PFSK-1 (cell line): ENCODE results near the gene PIGC.

Experiments used
- FOXP2 ChIP-seq: optimal IDR thresholded peaks from 2 replicates; pipeline ENCODE3; 2011; ENCODE audit warnings: borderline replicate concordance, control low read depth, inconsistent platforms; ENCODE audit not compliant: insufficient read depth; ENCODE audit errors: extremely low read length, extremely low read depth
- POLR2AphosphoS5 ChIP-seq: IDR thresholded peaks from 2 replicates; pipeline ENCODE4 v1.6.1; 2012; ENCODE audit warnings: low read depth, mild to moderate bottlenecking, control low read depth, low read length, moderate library complexity
- SIN3A ChIP-seq: IDR thresholded peaks from 2 replicates; pipeline ENCODE4 v1.6.1; 2012; ENCODE audit warnings: mild to moderate bottlenecking, low read length, moderate library complexity, borderline replicate concordance; ENCODE audit not compliant: insufficient read depth
- TAF1 ChIP-seq: IDR thresholded peaks from 2 replicates; pipeline ENCODE4 v1.6.1; 2012; ENCODE audit warnings: low read length, control low read depth, borderline replicate concordance; ENCODE audit not compliant: insufficient read depth
- TF ChIP-seq, protein P1 (sequence below), 2 experiments: IDR thresholded peaks; 2 replicates each; pipeline versions ENCODE4 v1.6.1 to v1.8.0; 2011 to 2012; ENCODE audit warnings: low read depth in 2 of 2, low read length in 2 of 2, control low read depth in 1 of 2, inconsistent platforms in 1 of 2, mild to moderate bottlenecking in 1 of 2, moderate library complexity in 1 of 2; ENCODE audit not compliant: insufficient read depth in 1 of 2

PIGC gene

DNA sequence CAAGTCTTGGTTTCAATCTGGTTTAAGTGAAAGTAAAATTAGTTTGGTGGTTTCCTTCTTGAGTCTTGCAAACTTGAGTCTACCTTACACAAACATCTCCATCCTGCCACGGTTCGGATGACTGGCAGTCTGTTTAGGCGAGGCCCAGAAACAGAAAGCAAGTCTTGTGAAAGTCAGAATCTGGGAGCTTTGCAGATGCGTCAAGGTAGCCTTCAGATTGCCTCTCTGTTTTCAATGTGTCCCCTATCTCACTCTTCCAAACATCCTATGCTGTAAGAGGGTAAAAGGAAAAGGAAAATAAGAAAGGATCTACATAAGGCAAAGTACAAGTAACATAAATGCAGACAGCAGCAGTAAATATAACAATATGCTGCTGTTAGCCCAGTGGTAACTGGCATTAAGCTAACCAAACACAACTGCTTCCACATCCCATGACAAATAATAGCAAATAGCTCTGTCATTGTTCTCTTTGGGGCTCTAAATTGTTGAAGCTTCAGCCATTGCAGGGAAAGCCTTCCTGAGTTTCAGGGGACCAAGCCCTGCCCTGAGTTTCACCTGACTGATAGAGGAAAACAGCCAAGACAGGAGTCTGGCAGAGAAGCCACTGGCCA, 49.6 kb downstream of the PIGC start:
- no peak for TF ChIP-seq POLR2AphosphoS5
- TF ChIP-seq SIN3A, result no peak
- TF ChIP-seq FOXP2, result no peak
- TF ChIP-seq TAF1, result no peak
- TF ChIP-seq, protein P1, sequence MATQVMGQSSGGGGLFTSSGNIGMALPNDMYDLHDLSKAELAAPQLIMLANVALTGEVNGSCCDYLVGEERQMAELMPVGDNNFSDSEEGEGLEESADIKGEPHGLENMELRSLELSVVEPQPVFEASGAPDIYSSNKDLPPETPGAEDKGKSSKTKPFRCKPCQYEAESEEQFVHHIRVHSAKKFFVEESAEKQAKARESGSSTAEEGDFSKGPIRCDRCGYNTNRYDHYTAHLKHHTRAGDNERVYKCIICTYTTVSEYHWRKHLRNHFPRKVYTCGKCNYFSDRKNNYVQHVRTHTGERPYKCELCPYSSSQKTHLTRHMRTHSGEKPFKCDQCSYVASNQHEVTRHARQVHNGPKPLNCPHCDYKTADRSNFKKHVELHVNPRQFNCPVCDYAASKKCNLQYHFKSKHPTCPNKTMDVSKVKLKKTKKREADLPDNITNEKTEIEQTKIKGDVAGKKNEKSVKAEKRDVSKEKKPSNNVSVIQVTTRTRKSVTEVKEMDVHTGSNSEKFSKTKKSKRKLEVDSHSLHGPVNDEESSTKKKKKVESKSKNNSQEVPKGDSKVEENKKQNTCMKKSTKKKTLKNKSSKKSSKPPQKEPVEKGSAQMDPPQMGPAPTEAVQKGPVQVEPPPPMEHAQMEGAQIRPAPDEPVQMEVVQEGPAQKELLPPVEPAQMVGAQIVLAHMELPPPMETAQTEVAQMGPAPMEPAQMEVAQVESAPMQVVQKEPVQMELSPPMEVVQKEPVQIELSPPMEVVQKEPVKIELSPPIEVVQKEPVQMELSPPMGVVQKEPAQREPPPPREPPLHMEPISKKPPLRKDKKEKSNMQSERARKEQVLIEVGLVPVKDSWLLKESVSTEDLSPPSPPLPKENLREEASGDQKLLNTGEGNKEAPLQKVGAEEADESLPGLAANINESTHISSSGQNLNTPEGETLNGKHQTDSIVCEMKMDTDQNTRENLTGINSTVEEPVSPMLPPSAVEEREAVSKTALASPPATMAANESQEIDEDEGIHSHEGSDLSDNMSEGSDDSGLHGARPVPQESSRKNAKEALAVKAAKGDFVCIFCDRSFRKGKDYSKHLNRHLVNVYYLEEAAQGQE (IDR thresholded peaks at IDR 0.05; ENCODE audit: insufficient read depth in 1 of 2, low read depth in 2 of 2, low read length in 2 of 2), result no peak

DNA sequence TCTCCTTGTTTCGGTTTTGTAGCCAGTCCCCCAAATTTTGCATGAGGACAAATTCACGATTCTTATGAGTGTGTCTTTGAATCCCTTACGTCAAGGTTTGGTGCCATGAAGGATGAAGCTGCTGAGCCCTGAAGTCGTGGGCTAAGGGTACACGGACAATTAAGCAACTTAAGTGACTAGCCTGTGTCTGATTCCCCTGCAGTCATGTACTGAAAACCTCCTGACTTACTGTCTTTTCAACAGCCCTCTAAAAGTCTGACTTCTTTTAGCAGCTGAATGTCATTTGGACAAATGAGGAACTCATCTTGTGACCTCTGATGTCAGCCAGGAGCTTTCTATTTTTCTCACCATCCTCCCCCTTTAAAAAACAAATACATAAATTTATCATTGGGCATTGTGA, 50.5 kb downstream of the PIGC start:
- TF ChIP-seq, protein P1 (IDR thresholded peaks at IDR 0.05; ENCODE audit: insufficient read depth in 1 of 2, low read depth in 2 of 2, low read length in 2 of 2), result no peak
- TF ChIP-seq FOXP2 (no peak), SIN3A (no peak), TAF1 (no peak), POLR2AphosphoS5 (no peak)

DNA sequence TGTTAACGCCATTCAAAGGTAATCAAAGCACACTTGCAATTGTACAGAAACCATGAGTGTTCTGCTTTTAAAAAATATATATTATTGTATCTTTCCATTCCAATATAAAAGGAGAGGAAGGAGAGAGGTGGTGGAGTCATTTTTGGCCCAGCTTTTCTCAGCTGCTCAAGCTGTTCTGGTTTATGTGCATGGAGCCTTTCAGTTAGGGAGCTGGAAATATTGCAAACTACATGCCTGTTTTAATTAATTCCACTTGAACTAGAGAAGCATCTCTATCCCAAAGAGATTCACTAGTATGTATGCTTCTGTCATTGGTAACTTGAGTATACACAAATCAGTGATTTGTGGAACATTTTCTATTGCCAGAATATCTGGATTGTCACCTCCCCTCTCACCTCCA, 51.9 kb downstream of the PIGC start:
- TF ChIP-seq FOXP2, result no peak
- TF ChIP-seq, protein P1 (IDR thresholded peaks at IDR 0.05; ENCODE audit: insufficient read depth in 1 of 2, low read depth in 2 of 2, low read length in 2 of 2), result no peak
- no peak for TF ChIP-seq POLR2AphosphoS5
- TF ChIP-seq SIN3A, result no peak
- no peak for TF ChIP-seq TAF1
